SH-SY5Y (cell line): Measurements from ENCODE around the gene NBL1.

Experiments used
- GATA2 ChIP-seq: IDR thresholded peaks from 2 replicates; pipeline ENCODE4 v1.6.1; 2011; ENCODE audit warnings: mild to moderate bottlenecking, low read depth, low read length
- GATA3 ChIP-seq: IDR thresholded peaks from 2 replicates; pipeline ENCODE4 v1.6.1; 2011; ENCODE audit warnings: low read depth, mild to moderate bottlenecking, low read length, moderate library complexity

DNA sequence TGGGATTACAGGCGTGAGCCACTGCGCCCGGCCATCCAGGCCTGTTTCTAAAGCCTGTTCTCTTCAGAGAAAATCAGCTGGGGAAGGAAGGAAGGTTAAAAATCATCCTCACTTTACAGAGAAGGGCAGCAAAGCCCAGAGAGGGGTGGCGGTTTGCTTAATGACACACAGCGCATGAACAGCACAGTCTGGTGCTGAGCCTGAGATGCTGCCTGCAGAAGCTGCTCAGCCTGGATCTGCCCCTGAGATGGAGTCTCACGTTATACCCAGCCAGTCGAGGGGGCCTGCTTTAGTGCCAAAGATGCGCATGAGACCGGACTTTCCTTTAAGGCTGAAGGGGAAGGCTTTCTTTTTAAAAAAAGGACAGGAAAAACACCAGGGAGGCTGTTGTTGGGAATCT, 41.9 kb downstream of the NBL1 start:
- no peak for TF ChIP-seq GATA2
- no peak for TF ChIP-seq GATA3
